ENCODE results near the gene GOLPH3.

The GOLPH3 gene

DNA sequence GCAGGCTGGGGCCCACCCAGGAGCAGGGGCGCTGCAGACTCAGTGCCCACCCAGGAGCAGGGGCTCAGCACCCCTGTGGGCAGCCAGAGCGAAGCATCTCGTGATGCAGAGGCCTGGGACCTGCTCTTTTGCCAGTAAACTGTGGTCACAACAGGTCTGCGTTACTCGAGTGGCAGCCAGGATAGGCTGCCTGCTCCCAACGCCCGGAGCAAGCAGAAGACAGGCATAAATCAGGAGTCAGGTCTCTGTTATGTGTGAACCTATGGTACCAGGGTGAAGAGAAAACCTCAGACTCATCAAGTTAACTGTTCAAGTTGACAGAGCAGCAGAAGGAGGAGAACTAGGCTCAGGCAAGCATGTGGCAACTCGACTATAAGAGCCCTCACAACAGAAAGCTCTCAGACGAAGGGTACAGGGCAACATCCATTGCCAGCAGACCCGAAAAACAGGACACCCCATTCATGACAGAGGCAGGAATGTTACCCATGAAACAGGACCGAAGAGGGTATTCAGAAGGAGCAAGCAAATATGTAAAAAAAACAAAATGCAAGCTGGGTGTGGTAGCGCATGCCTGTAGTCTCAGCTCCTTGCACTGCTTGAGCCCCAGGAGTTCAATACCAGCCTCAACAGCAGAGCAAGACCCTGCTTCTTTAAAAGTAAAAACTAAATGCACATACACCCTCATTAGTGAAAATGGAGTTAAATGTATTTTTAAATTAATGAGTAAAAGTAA is 71.7 kb downstream of the GOLPH3 start (continued):
- TF ChIP-seq, protein P1, sequence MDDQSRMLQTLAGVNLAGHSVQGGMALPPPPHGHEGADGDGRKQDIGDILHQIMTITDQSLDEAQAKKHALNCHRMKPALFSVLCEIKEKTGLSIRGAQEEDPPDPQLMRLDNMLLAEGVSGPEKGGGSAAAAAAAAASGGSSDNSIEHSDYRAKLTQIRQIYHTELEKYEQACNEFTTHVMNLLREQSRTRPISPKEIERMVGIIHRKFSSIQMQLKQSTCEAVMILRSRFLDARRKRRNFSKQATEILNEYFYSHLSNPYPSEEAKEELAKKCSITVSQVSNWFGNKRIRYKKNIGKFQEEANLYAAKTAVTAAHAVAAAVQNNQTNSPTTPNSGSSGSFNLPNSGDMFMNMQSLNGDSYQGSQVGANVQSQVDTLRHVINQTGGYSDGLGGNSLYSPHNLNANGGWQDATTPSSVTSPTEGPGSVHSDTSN (CRISPR knock-in tag; IDR thresholded peaks at IDR 0.05), result no peak
- TF ChIP-seq ZBTB17 (tag by site-specific recombination; IDR thresholded peaks at IDR 0.05), result no peak
- TF ChIP-seq, protein P2, sequence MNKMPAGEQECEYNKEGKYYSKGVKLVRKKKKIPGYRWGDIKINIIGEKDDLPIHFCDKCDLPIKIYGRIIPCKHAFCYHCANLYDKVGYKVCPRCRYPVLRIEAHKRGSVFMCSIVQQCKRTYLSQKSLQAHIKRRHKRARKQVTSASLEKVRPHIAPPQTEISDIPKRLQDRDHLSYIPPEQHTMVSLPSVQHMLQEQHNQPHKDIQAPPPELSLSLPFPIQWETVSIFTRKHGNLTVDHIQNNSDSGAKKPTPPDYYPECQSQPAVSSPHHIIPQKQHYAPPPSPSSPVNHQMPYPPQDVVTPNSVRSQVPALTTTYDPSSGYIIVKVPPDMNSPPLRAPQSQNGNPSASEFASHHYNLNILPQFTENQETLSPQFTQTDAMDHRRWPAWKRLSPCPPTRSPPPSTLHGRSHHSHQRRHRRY (tag by site-specific recombination; IDR thresholded peaks at IDR 0.05), result no peak
- TF ChIP-seq, protein P3, sequence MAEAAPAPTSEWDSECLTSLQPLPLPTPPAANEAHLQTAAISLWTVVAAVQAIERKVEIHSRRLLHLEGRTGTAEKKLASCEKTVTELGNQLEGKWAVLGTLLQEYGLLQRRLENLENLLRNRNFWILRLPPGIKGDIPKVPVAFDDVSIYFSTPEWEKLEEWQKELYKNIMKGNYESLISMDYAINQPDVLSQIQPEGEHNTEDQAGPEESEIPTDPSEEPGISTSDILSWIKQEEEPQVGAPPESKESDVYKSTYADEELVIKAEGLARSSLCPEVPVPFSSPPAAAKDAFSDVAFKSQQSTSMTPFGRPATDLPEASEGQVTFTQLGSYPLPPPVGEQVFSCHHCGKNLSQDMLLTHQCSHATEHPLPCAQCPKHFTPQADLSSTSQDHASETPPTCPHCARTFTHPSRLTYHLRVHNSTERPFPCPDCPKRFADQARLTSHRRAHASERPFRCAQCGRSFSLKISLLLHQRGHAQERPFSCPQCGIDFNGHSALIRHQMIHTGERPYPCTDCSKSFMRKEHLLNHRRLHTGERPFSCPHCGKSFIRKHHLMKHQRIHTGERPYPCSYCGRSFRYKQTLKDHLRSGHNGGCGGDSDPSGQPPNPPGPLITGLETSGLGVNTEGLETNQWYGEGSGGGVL (tag by site-specific recombination; IDR thresholded peaks at IDR 0.05), result no peak

DNA sequence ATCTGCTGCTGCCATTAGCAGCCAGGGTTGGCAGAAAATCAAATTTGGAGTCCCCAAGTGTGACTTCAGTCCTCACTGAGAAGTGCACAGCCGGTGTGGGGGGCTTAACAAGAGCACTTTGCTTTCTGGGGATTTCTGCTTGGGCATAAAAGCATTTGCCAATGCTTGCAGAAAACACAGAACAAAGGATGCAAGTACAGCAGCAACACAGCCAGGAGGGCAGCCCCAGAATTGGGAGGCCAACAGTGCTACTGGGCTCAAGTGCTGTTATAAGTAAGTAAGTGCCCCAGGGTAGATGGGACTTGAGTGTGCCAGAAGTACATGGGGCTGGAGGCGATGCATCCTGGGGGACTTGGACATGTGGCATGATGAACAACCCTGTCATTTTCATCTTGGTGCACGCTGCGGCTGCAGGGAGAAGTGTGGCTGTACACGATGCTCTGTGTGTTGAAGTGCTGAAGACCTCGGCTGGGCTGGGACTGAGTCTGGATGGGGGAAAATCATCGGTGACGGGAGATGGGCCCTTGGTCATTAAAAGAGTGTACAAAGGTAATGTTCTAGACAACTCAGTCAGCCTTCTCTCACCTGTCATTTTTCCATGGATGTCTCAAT is 73.3 kb downstream of the GOLPH3 start:
- Histone ChIP-seq H3K4me1 (ENCODE audit: control insufficient read depth, insufficient read depth, low read length) (no peaks in the 10 kb centered on the region), H3K36me3 (ENCODE audit: control insufficient read depth in 2 of 2, insufficient read depth in 1 of 2, low read length in 2 of 2) (peaks cover 41 to 69% of the 10 kb centered on the region in 2 experiments), H3K9me3 (ENCODE audit: control insufficient read depth, insufficient read depth, low read depth, low read length) (no peaks in the 10 kb centered on the region), H3K4me3 (ENCODE audit: low read depth, low read length) (no peak overlapping the region), H3K27ac (ENCODE audit: extremely low read depth, low read depth, low read length) (no peak overlapping the region)
- ChIA-PET CTCF (no interaction called here), POLR2A (no interaction called here)
- no peak for TF ChIP-seq YY1 (tag by site-specific recombination; IDR thresholded peaks at IDR 0.05)
- TF ChIP-seq ZNF16 (tag by site-specific recombination; IDR thresholded peaks at IDR 0.05; ENCODE audit: low read depth), result no peak
- TF ChIP-seq ZNF366 (tag by site-specific recombination; conservative IDR thresholded peaks at IDR 0.05), result no peak

DNA sequence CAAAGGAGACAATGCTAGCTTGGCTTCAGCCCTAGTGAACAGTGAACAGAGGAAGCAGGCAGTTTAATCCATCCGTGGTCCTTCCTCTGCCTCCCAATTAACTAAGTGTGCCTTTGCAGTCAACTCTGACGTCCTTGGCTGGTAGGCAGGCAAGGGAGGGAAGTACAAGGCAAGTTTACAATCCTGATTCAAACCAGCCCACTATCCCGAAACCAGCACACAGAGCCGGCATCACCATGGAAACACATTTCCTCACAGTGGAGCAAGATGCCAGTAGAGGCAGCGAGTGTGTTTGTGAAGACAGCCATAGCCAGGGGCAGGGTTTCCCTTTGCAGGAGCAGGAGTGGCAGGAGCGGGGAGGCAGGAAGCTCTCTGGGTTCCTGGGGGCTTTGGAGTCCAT is 73.9 kb downstream of the GOLPH3 start:
- Histone ChIP-seq H3K27ac (ENCODE audit: extremely low read depth, low read depth, low read length) (no peak overlapping the region), H3K4me1 (ENCODE audit: control insufficient read depth, insufficient read depth, low read length) (no peaks in the 10 kb centered on the region), H3K4me3 (ENCODE audit: low read depth, low read length) (no peak overlapping the region), H3K36me3 (ENCODE audit: control insufficient read depth in 2 of 2, insufficient read depth in 1 of 2, low read length in 2 of 2) (peaks cover 35 to 67% of the 10 kb centered on the region in 2 experiments), H3K9me3 (ENCODE audit: control insufficient read depth, insufficient read depth, low read depth, low read length) (no peaks in the 10 kb centered on the region)
- ChIA-PET CTCF (interaction anchor here (1.7 kb wide), 1 partner anchor 23 kb away, joined by 5 read pairs; no protein-coding TSS in a partner anchor), POLR2A (no interaction called here)
- TF ChIP-seq, protein P4, sequence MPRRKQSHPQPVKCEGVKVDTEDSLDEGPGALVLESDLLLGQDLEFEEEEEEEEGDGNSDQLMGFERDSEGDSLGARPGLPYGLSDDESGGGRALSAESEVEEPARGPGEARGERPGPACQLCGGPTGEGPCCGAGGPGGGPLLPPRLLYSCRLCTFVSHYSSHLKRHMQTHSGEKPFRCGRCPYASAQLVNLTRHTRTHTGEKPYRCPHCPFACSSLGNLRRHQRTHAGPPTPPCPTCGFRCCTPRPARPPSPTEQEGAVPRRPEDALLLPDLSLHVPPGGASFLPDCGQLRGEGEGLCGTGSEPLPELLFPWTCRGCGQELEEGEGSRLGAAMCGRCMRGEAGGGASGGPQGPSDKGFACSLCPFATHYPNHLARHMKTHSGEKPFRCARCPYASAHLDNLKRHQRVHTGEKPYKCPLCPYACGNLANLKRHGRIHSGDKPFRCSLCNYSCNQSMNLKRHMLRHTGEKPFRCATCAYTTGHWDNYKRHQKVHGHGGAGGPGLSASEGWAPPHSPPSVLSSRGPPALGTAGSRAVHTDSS (tag by site-specific recombination; IDR thresholded peaks at IDR 0.05), result 0 out of 2 replicates have a peak, but pooled peaks have one; percentile 19
- TF ChIP-seq SETDB1 (IDR thresholded peaks at IDR 0.05; ENCODE audit: insufficient read length, low read length), result no peak

DNA sequence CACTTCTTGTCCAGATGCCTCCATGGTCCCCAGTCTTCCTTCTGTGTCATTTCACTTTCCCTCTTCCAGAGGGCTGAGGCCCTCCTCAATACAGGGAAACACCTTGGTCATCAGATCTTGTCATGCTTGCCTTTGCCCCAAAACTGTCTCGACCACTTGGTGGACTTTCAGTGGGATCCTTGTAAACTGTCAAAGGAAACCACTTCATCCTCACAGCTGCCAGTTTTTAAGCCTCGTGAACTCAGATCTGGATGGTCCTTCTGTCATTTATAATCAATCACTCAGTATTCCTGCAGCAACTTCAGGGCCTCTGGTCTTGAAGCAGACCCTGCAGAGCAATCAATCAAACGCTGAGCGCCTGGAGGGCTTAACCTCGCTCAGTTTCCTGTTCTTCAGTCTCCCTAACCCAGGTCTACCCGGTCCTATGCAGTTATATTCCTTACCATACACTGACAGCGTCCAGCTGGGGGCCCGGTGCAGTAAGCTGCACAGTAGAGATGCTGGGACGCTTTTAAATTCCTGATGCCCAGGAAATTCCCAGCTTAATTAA is 74.6 kb downstream of the GOLPH3 start:
- Histone ChIP-seq H3K4me1 (ENCODE audit: control insufficient read depth, insufficient read depth, low read length) (no peaks in the 10 kb centered on the region), H3K9me3 (ENCODE audit: control insufficient read depth, insufficient read depth, low read depth, low read length) (no peaks in the 10 kb centered on the region), H3K36me3 (ENCODE audit: control insufficient read depth in 2 of 2, insufficient read depth in 1 of 2, low read length in 2 of 2) (peaks cover 29 to 63% of the 10 kb centered on the region in 2 experiments), H3K4me3 (ENCODE audit: low read depth, low read length) (no peak overlapping the region), H3K27ac (ENCODE audit: extremely low read depth, low read depth, low read length) (no peak overlapping the region)
- CTCF ChIA-PET, result interaction anchor here (1.7 kb wide), 1 partner anchor 23 kb away, joined by 5 read pairs; no protein-coding TSS in a partner anchor
- POLR2A ChIA-PET, result no interaction called here
- no peak for TF ChIP-seq GLIS1 (tag by site-specific recombination; IDR thresholded peaks at IDR 0.05)
- no peak for TF ChIP-seq ZNF660 (tag by site-specific recombination; IDR thresholded peaks at IDR 0.05)
- TF ChIP-seq ZNF585B (tag by site-specific recombination; IDR thresholded peaks at IDR 0.05), result no peak
- TF ChIP-seq, protein P5, sequence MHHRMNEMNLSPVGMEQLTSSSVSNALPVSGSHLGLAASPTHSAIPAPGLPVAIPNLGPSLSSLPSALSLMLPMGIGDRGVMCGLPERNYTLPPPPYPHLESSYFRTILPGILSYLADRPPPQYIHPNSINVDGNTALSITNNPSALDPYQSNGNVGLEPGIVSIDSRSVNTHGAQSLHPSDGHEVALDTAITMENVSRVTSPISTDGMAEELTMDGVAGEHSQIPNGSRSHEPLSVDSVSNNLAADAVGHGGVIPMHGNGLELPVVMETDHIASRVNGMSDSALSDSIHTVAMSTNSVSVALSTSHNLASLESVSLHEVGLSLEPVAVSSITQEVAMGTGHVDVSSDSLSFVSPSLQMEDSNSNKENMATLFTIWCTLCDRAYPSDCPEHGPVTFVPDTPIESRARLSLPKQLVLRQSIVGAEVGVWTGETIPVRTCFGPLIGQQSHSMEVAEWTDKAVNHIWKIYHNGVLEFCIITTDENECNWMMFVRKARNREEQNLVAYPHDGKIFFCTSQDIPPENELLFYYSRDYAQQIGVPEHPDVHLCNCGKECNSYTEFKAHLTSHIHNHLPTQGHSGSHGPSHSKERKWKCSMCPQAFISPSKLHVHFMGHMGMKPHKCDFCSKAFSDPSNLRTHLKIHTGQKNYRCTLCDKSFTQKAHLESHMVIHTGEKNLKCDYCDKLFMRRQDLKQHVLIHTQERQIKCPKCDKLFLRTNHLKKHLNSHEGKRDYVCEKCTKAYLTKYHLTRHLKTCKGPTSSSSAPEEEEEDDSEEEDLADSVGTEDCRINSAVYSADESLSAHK (tag by site-specific recombination; IDR thresholded peaks at IDR 0.05), result no peak
- TF ChIP-seq, protein P6, sequence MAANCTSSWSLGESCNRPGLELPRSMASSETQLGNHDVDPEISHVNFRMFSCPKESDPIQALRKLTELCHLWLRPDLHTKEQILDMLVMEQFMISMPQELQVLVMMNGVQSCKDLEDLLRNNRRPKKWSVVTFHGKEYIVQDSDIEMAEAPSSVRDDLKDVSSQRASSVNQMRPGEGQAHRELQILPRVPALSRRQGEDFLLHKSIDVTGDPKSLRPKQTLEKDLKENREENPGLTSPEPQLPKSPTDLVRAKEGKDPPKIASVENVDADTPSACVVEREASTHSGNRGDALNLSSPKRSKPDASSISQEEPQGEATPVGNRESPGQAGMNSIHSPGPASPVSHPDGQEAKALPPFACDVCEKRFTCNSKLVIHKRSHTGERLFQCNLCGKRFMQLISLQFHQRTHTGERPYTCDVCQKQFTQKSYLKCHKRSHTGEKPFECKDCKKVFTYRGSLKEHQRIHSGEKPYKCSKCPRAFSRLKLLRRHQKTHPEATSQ (tag by site-specific recombination; IDR thresholded peaks at IDR 0.05), result no peak
- TF ChIP-seq ZSCAN23 (tag by site-specific recombination; IDR thresholded peaks at IDR 0.05), result no peak
- TF ChIP-seq, protein P7, sequence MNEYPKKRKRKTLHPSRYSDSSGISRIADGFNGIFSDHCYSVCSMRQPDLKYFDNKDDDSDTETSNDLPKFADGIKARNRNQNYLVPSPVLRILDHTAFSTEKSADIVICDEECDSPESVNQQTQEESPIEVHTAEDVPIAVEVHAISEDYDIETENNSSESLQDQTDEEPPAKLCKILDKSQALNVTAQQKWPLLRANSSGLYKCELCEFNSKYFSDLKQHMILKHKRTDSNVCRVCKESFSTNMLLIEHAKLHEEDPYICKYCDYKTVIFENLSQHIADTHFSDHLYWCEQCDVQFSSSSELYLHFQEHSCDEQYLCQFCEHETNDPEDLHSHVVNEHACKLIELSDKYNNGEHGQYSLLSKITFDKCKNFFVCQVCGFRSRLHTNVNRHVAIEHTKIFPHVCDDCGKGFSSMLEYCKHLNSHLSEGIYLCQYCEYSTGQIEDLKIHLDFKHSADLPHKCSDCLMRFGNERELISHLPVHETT (tag by site-specific recombination; IDR thresholded peaks at IDR 0.05), result no peak
